Measurements from ENCODE around the gene KRTAP6-1. TPM values are rescaled to one million over a fixed set of nuclear protein-coding genes. Genes with fewer than 3 reads are reported as not detected.

Gene KRTAP6-1, protein sequence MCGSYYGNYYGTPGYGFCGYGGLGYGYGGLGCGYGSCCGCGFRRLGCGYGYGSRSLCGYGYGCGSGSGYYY
- total RNA-seq = not detected

DNA sequence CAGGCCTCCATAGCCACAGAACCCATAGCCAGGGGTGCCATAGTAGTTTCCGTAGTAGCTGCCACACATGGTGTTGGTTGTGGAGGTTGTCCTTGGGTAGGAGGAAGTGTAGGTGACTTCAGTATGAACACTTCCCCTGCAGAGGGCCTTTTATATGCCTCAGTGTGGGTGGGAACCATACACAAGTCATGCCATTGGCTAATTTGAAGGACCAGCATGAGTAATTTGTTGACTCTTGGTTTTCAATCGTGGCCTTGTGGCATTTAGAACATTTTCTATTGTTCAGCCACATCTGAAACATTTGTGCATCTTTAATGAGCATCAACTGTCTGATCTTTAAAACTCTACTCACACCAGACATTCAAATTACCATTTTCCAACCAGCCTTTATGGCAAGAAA lies at the start of gene KRTAP6-1:
KRTAP6-1 (minus strand) TSS at position 95 of the 400 bp plus-strand sequence; CDS start at position 69, 26 bp downstream.
- H3K27ac ChIP-seq = no peak within 1 kb of the TSS
- DNase-seq = no peak
- H3K36me3 ChIP-seq = no peaks in the 10 kb centered on the region
- no peaks in the 10 kb centered on the region for H3K4me1 ChIP-seq
- no peak for TF ChIP-seq POLR2A (IDR thresholded peaks at IDR 0.05)
- TF ChIP-seq, protein P1, sequence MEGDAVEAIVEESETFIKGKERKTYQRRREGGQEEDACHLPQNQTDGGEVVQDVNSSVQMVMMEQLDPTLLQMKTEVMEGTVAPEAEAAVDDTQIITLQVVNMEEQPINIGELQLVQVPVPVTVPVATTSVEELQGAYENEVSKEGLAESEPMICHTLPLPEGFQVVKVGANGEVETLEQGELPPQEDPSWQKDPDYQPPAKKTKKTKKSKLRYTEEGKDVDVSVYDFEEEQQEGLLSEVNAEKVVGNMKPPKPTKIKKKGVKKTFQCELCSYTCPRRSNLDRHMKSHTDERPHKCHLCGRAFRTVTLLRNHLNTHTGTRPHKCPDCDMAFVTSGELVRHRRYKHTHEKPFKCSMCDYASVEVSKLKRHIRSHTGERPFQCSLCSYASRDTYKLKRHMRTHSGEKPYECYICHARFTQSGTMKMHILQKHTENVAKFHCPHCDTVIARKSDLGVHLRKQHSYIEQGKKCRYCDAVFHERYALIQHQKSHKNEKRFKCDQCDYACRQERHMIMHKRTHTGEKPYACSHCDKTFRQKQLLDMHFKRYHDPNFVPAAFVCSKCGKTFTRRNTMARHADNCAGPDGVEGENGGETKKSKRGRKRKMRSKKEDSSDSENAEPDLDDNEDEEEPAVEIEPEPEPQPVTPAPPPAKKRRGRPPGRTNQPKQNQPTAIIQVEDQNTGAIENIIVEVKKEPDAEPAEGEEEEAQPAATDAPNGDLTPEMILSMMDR (IDR thresholded peaks at IDR 0.05) = no peak
- H3K4me3 ChIP-seq = no peak within 1 kb of the TSS
- intact Hi-C loops (cut with DNase I) = no loop called here
- no peaks in the 10 kb centered on the region for H3K9me3 ChIP-seq
- H3K27me3 ChIP-seq = no peaks in the 10 kb centered on the region
- WGBS, 2 donors = 61 to 65% methylated on average over 2 of the region's 2 CpGs

DNA sequence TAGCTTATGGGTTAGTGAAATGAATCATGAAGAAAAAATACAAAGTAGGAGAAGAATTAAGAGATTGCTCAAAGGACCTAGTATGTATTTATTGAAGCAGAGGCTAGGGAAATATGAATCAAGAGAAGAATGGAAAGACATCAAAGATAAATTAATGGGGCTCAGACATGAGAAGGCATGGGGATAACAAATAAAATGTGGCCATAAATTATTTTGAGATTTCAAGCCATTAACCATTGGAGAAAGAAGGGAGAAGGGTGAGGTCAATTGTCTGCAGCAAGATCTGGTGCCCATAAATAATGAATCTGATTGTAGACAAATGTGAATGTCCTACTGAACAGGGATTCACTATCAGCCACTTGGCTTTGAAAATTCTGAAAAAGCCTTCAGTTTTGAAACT lies 39.2 kb upstream of the KRTAP6-1 start:
- Histone ChIP-seq H3K9me3 (no peaks in the 10 kb centered on the region), H3K4me1 (no peaks in the 10 kb centered on the region), H3K27me3 (no peaks in the 10 kb centered on the region), H3K36me3 (no peaks in the 10 kb centered on the region), H3K4me3 (no peak overlapping the region), H3K27ac (no peak overlapping the region)
- no peak for DNase-seq
- intact Hi-C loops (cut with DNase I) = no loop called here
- TF ChIP-seq POLR2A (IDR thresholded peaks at IDR 0.05) = no peak
- TF ChIP-seq, protein P1 (IDR thresholded peaks at IDR 0.05) = no peak

DNA sequence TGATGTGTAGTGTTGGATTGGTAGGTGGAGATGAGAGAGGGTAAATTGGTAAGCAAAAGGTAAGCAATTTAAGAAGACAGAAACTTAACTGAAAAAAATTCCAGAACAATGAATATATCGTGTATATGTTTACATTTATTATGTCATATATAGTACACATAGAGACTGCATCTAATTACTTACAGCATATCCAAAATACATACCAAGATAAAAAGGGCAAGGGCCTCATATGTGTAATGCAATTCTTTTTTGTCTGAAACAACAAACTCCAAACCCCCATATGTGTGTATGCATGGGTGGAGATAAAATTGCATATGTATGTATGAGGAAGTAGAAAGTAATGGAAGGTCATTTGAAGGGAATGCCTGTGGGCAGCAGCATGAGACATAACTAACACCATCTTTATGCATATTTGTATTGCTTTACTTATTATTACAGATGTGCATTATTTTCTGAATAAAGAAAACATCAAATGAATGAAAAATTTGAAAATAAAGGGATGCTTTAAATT lies 33.2 kb upstream of the KRTAP6-1 start:
- H3K36me3 ChIP-seq = no peaks in the 10 kb centered on the region
- no peaks in the 10 kb centered on the region for H3K4me1 ChIP-seq
- no peak overlapping the region for H3K27ac ChIP-seq
- no peak for DNase-seq
- H3K9me3 ChIP-seq = no peaks in the 10 kb centered on the region
- TF ChIP-seq, protein P1 (IDR thresholded peaks at IDR 0.05) = no peak
- TF ChIP-seq POLR2A (IDR thresholded peaks at IDR 0.05) = no peak
- intact Hi-C loops (cut with DNase I) = no loop called here
- WGBS, 2 donors = 65 to 81% methylated on average over 1 of the region's 1 CpG
- no peak overlapping the region for H3K4me3 ChIP-seq
- H3K27me3 ChIP-seq = no peaks in the 10 kb centered on the region

DNA sequence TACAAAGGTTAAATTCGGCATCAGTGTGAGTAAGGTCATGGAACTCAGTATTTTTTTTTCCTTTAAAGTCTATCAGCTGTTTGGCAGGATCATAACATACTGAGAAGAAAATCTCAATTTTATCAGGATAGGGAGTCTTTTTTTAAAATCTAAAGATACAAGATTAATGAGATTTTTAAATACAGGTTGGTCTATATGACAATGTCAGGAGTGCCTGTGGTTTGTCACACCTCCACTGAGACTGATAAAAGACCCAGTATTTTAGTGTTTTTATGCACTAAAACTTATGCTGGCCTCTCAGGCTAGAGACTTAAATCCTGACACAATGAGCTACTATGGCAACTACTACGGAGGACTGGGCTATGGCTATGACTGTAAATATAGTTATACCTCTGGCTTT lies 28.8 kb upstream of the KRTAP6-1 start, which contains the start of gene KRTAP20-3:
KRTAP20-3 (plus strand) TSS at position 301 of the 400 bp plus-strand sequence.
- TF ChIP-seq, protein P1 (IDR thresholded peaks at IDR 0.05) = no peak
- TF ChIP-seq POLR2A (IDR thresholded peaks at IDR 0.05) = no peak
- DNase-seq = no peak
- H3K4me3 ChIP-seq = no peak within 1 kb of the TSS
- H3K4me1 ChIP-seq = no peaks in the 10 kb centered on the region
- intact Hi-C loops (cut with DNase I) = no loop called here
- H3K27me3 ChIP-seq = no peaks in the 10 kb centered on the region
- no peaks in the 10 kb centered on the region for H3K36me3 ChIP-seq
- H3K9me3 ChIP-seq = no peaks in the 10 kb centered on the region
- no peak within 1 kb of the TSS for H3K27ac ChIP-seq
- 95 to 96% methylated on average over 2 of the region's 2 CpGs for WGBS, 2 donors

DNA sequence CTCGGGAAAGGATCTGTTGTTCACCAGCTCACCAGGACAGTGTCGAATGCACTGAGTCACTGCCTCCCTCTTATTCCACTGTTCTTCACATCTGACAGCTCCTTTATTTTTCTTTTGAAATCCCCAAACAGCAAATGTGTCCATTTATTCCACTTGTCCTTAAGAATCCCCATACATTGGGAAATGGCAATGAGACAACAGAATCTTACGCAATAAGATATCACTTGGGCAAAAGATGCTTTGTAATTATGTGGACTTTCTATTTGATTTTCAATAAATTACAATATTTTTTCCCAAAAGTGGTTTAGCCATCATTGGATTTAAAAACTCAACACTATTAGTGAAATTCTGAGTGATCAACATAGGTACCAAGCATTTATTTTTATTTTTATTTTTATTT lies 25.0 kb upstream of the KRTAP6-1 start:
- Histone ChIP-seq H3K27me3 (no peaks in the 10 kb centered on the region), H3K9me3 (no peaks in the 10 kb centered on the region), H3K36me3 (no peaks in the 10 kb centered on the region), H3K4me1 (no peaks in the 10 kb centered on the region), H3K4me3 (no peak overlapping the region), H3K27ac (no peak overlapping the region)
- 59 to 65% methylated on average over 3 of the region's 3 CpGs for WGBS, 2 donors
- DNase-seq = no peak
- TF ChIP-seq, protein P1 (IDR thresholded peaks at IDR 0.05) = no peak
- TF ChIP-seq POLR2A (IDR thresholded peaks at IDR 0.05) = no peak
- intact Hi-C loops (cut with DNase I) = no loop called here

Data from esophagus squamous epithelium (tissue), 5 donors.